Lung (tissue), 12 donors: ENCODE results near the gene TTC27. TPM values are rescaled to one million over a fixed set of nuclear protein-coding genes. Genes with fewer than 3 reads are reported as not detected.

Experiments used
- ATAC-seq: fragments of 200-7000 bp; cut with Tn5 transposase; one replicate; pipeline ENCODE4 v1.9.1; 2020; ENCODE audit warnings: moderate number of reproducible peaks; ENCODE audit not compliant: insufficient read depth, low FRiP score
- DNase-seq, 3 donors: peaks; one replicate each; pipeline ENCODE4 v3.0.0-alpha.2; 2013 to 2017
- H3K27ac ChIP-seq, 2 donors: one replicate each; pipeline ENCODE4 v1.5.1; 2013; ENCODE audit warnings: mild to moderate bottlenecking in 2 of 2, moderate library complexity in 2 of 2, control low read depth in 1 of 2, inconsistent platforms in 1 of 2, low read depth in 1 of 2, low read length in 1 of 2
- H3K27me3 ChIP-seq, 3 donors: one replicate each; pipeline ENCODE4 v1.5.1; 2013; ENCODE audit warnings: low read length in 2 of 3; ENCODE audit not compliant: control insufficient read depth in 3 of 3, insufficient read depth in 3 of 3
- H3K36me3 ChIP-seq, 4 donors: one replicate each; pipeline ENCODE4 v1.5.1; 2013; ENCODE audit warnings: low read length in 4 of 4, mild to moderate bottlenecking in 1 of 4, moderate library complexity in 1 of 4; ENCODE audit not compliant: control insufficient read depth in 4 of 4, insufficient read depth in 4 of 4
- H3K4me1 ChIP-seq, 5 donors: one replicate each; pipeline ENCODE4 v1.5.1; 2013; ENCODE audit warnings: low read length in 5 of 5, mild to moderate bottlenecking in 2 of 5, moderate library complexity in 1 of 5; ENCODE audit not compliant: control insufficient read depth in 5 of 5, insufficient read depth in 5 of 5
- H3K4me3 ChIP-seq: one replicate; pipeline ENCODE4 v1.5.1; 2013; ENCODE audit warnings: mild to moderate bottlenecking, control low read depth, moderate library complexity
- H3K9ac ChIP-seq, 2 donors: one replicate each; pipeline ENCODE4 v1.5.1; 2013; ENCODE audit warnings: low read length in 2 of 2, control low read depth in 1 of 2; ENCODE audit not compliant: insufficient read depth in 1 of 2
- H3K9me3 ChIP-seq, 4 donors: one replicate each; pipeline ENCODE4 v1.5.1; 2013; ENCODE audit warnings: low read length in 3 of 4, mild to moderate bottlenecking in 1 of 4, moderate library complexity in 1 of 4; ENCODE audit not compliant: control insufficient read depth in 4 of 4, insufficient read depth in 3 of 4
- CTCF ChIP-seq: IDR thresholded peaks from 2 replicates; pipeline ENCODE4 v1.5.1; 2012; ENCODE audit warnings: mild to moderate bottlenecking; ENCODE audit errors: control extremely low read depth, extremely low read depth
- WGBS, 2 donors: extraction: QIAGEN DNeasy Blood & Tissue Kit; methylation state at CpG; one replicate each; pipeline ENCODE4 v1.1.7; 2013; 5-methylcytosine and 5-hydroxymethylcytosine counted together
- polyA plus RNA-seq, 2 donors: library from polyadenylated mRNA; stranded (reverse); fragments of 200-250 nt; gene quantifications; one replicate each; pipeline ENCODE4 v1.2.1, GENCODE V29; 2013
- total RNA-seq, 2 donors: library from RNA; depleted of rRNA in 1 of 2; stranded (reverse); fragments of >200 nt in 1 of 2; gene quantifications; one replicate each; pipeline ENCODE4 v1.2.1, GENCODE V29; 2014 to 2021
- donor health status: control.
- donor health status: control.
- donor health status: Bipolar disorder and iron deficiency.
- donor health status: healthy.
- donor health status: DM: yes; HTN: yes; CAD: no.

Gene TTC27
- total and polyA plus RNA-seq, 4 donors = 5.2 to 17.4 (median 12.3) TPM

GRCh38 chr2:32699151-32699550 lies 71.3 kb downstream of the TTC27 start:
- no peak overlapping the region for H3K9ac ChIP-seq
- 94 to 100% methylated on average over 1 of the region's 1 CpG for whole genome bisulfite sequencing, 2 donors
- H3K4me3 ChIP-seq = no peak overlapping the region
- ATAC-seq (no peak), DNase-seq (no peak)
- no peaks in the 10 kb centered on the region for H3K9me3 ChIP-seq
- no peak for TF ChIP-seq CTCF
- no peaks in the 10 kb centered on the region for H3K27me3 ChIP-seq
- no peak overlapping the region for H3K27ac ChIP-seq
- peaks cover 0 to 4% (median 0%) of the 10 kb centered on the region in 5 donors for H3K4me1 ChIP-seq
- peaks cover 0 to 3% (median 2%) of the 10 kb centered on the region in 4 donors for H3K36me3 ChIP-seq

- H3K36me3 ChIP-seq = peaks cover 0 to 9% (median 4%) of the 10 kb centered on the region in 4 donors
- WGBS, 2 donors = 96% methylated on average over 5 of the region's 5 CpGs
- H3K27ac ChIP-seq = no peak overlapping the region
- TF ChIP-seq CTCF = no peak
- ATAC-seq = no peak
- H3K9ac ChIP-seq = no peak overlapping the region
- no peaks in the 10 kb centered on the region for H3K27me3 ChIP-seq
- H3K4me1 ChIP-seq = peaks cover 0 to 4% (median 0%) of the 10 kb centered on the region in 5 donors
- no peak overlapping the region for H3K4me3 ChIP-seq
- DNase-seq = no peak
- H3K9me3 ChIP-seq = no peaks in the 10 kb centered on the region
Observed at GRCh38 chr2:32701806-32702205, 74.0 kb downstream of the TTC27 start.

- WGBS, 2 donors = 92 to 95% methylated on average over 5 of the region's 5 CpGs
- no peaks in the 10 kb centered on the region for H3K27me3 ChIP-seq
- H3K4me3 ChIP-seq = no peak overlapping the region
- H3K9ac ChIP-seq = no peak overlapping the region
- H3K9me3 ChIP-seq = no peaks in the 10 kb centered on the region
- peaks cover 0 to 2% (median 0%) of the 10 kb centered on the region in 5 donors for H3K4me1 ChIP-seq
- peaks cover 0 to 9% (median 4%) of the 10 kb centered on the region in 4 donors for H3K36me3 ChIP-seq
- no peak for TF ChIP-seq CTCF
- ATAC-seq (no peak), DNase-seq (no peak)
- no peak overlapping the region for H3K27ac ChIP-seq
Observed at GRCh38 chr2:32702303-32703064, 74.6 kb downstream of the TTC27 start.
